CD8-positive, alpha-beta memory T cell (primary cell): ENCODE results near the gene BEND7. TPM values are rescaled to one million over a fixed set of nuclear protein-coding genes. Genes with fewer than 3 reads are reported as not detected.
A peak's percentile ranks its signal among the peaks of the same experiment; 100 is the strongest.
"Not testable (repeated sequence)": the region's sequence is repeated elsewhere in the genome, so short reads cannot be mapped to it uniquely, and the experiment has no call there.

Source experiments
- CTCF ChIA-PET: fragments of 350-600 bp; sonication (Branson Sonifier 250); formaldehyde crosslinking; loops from one replicate; lab custom pipeline; 2021; ENCODE audit warnings: antibody characterized with exemption; lab: Charles Lee
- POLR2A ChIA-PET: fragments of 350-600 bp; sonication (Branson Sonifier 250); formaldehyde crosslinking; loops from one replicate; lab custom pipeline; 2021; ENCODE audit warnings: antibody characterized with exemption; lab: Charles Lee
- DNase-seq, 5 donors: peaks; one replicate each; pipeline versions ENCODE4 v3.0.0 to v3.0.0-alpha.2; 2020 to 2022; ENCODE audit warnings: mixed read lengths in 1 of 5
- H3K27ac ChIP-seq: one replicate; pipeline ENCODE4 v1.7.0; 2013; ENCODE audit warnings: low read depth, mild to moderate bottlenecking, low read length, moderate library complexity
- H3K27me3 ChIP-seq: 2 replicates; pipeline ENCODE4 v1.7.0; 2013; ENCODE audit warnings: low read length, mild to moderate bottlenecking; ENCODE audit not compliant: insufficient read depth, poor library complexity, severe bottlenecking
- H3K36me3 ChIP-seq: 2 replicates; pipeline ENCODE4 v1.7.0; 2013; ENCODE audit warnings: mild to moderate bottlenecking, low read length, moderate library complexity; ENCODE audit not compliant: insufficient read depth
- H3K4me1 ChIP-seq: 2 replicates; pipeline ENCODE4 v1.7.0; 2013; ENCODE audit warnings: mild to moderate bottlenecking, low read length, moderate library complexity; ENCODE audit not compliant: insufficient read depth
- H3K4me3 ChIP-seq: 2 replicates; pipeline ENCODE4 v1.7.0; 2013; ENCODE audit warnings: mild to moderate bottlenecking, low read length
- H3K9me3 ChIP-seq: 2 replicates; pipeline ENCODE4 v1.7.0; 2013; ENCODE audit warnings: mild to moderate bottlenecking, low read length
- H3K27ac Mint-ChIP-seq, 8 donors: one replicate each; pipeline ENCODE4 v1.8.0; 2020 to 2021; ENCODE audit warnings: mixed read lengths in 8 of 8, mild to moderate bottlenecking in 6 of 8, inconsistent platforms in 3 of 8, moderate library complexity in 3 of 8
- H3K27me3 Mint-ChIP-seq, 2 donors: one replicate each; pipeline ENCODE4 v1.8.0; 2020 to 2021; ENCODE audit warnings: mixed read lengths in 2 of 2, mild to moderate bottlenecking in 1 of 2, moderate library complexity in 1 of 2
- H3K36me3 Mint-ChIP-seq, 3 donors: one replicate each; pipeline ENCODE4 v1.8.0; 2020 to 2021; ENCODE audit warnings: mixed read lengths in 3 of 3, inconsistent platforms in 1 of 3, mild to moderate bottlenecking in 1 of 3
- H3K4me1 Mint-ChIP-seq, 3 donors: one replicate each; pipeline ENCODE4 v1.8.0; 2020 to 2021; ENCODE audit warnings: mixed read lengths in 3 of 3, inconsistent platforms in 1 of 3, mild to moderate bottlenecking in 1 of 3
- H3K4me3 Mint-ChIP-seq, 7 donors: one replicate each; pipeline ENCODE4 v1.8.0; 2020 to 2021; ENCODE audit warnings: mixed read lengths in 7 of 7, mild to moderate bottlenecking in 6 of 7, moderate library complexity in 4 of 7, inconsistent platforms in 2 of 7
- H3K9me3 Mint-ChIP-seq, 5 donors: one replicate each; pipeline ENCODE4 v1.8.0; 2020 to 2022; ENCODE audit warnings: mixed read lengths in 5 of 5, mild to moderate bottlenecking in 3 of 5, moderate library complexity in 2 of 5, inconsistent platforms in 1 of 5
- polyA plus RNA-seq: library from polyadenylated mRNA; unstranded; fragments of 300-500 nt; fragmentation: Illumina TruSeq; gene quantifications from one replicate; pipeline ENCODE4 v1.2.3, GENCODE V29; 2021
- total RNA-seq, 2 experiments: library from RNA; stranded (reverse); gene quantifications; one replicate each; pipeline ENCODE4 v1.2.3, GENCODE V29; 2021

BEND7 gene
- total and polyA plus RNA-seq, 3 experiments from 2014 or later: not detected

GRCh38 chr10:13403426-13403825 lies 125.4 kb downstream of the BEND7 start:
- DNase-seq, H3K4me1 ChIP-seq, H3K4me1 Mint-ChIP-seq, H3K4me3 ChIP-seq, CTCF ChIA-PET, H3K27ac Mint-ChIP-seq, H3K27me3 ChIP-seq, H3K36me3 Mint-ChIP-seq, POLR2A ChIA-PET, H3K9me3 ChIP-seq, H3K9me3 Mint-ChIP-seq, H3K36me3 ChIP-seq, H3K4me3 Mint-ChIP-seq: not testable (repeated sequence)
- H3K27me3 Mint-ChIP-seq: peaks cover 14 to 38% of the 10 kb centered on the region in 2 donors
- H3K27ac ChIP-seq: peak overlapping the region; percentile 57

GRCh38 chr10:13402021-13402420 lies 126.8 kb downstream of the BEND7 start:
- POLR2A ChIA-PET: no interaction called here
- no peaks in the 10 kb centered on the region for H3K4me1 ChIP-seq
- no peak overlapping the region for H3K4me3 ChIP-seq
- H3K36me3 Mint-ChIP-seq: no peaks in the 10 kb centered on the region
- no peak overlapping the region for H3K4me3 Mint-ChIP-seq
- H3K27ac Mint-ChIP-seq: no peak overlapping the region
- no peaks in the 10 kb centered on the region for H3K9me3 Mint-ChIP-seq
- DNase-seq: no peak
- H3K27ac ChIP-seq: no peak overlapping the region
- no peaks in the 10 kb centered on the region for H3K36me3 ChIP-seq
- CTCF ChIA-PET: no interaction called here
- H3K27me3 ChIP-seq: no peaks in the 10 kb centered on the region
- no peaks in the 10 kb centered on the region for H3K9me3 ChIP-seq
- peaks cover 14 to 39% of the 10 kb centered on the region in 2 donors for H3K27me3 Mint-ChIP-seq
- no peaks in the 10 kb centered on the region for H3K4me1 Mint-ChIP-seq

GRCh38 chr10:13401142-13401541 lies 127.7 kb downstream of the BEND7 start:
- Histone ChIP-seq H3K4me1 (no peaks in the 10 kb centered on the region), H3K27ac (no peak overlapping the region), H3K27me3 (no peaks in the 10 kb centered on the region), H3K4me3 (no peak overlapping the region), H3K9me3 (no peaks in the 10 kb centered on the region), H3K36me3 (no peaks in the 10 kb centered on the region)
- Mint-ChIP-seq H3K9me3 (no peaks in the 10 kb centered on the region), H3K4me3 (no peak overlapping the region), H3K36me3 (no peaks in the 10 kb centered on the region), H3K27ac (no peak overlapping the region), H3K27me3 (peaks cover 11 to 39% of the 10 kb centered on the region in 2 donors), H3K4me1 (no peaks in the 10 kb centered on the region)
- ChIA-PET POLR2A (no interaction called here), CTCF (no interaction called here)
- DNase-seq: no peak

- Mint-ChIP-seq H3K27me3 (peaks cover 10 to 42% of the 10 kb centered on the region in 2 donors), H3K4me3 (no peak overlapping the region), H3K36me3 (no peaks in the 10 kb centered on the region), H3K9me3 (no peaks in the 10 kb centered on the region), H3K27ac (no peak overlapping the region), H3K4me1 (no peaks in the 10 kb centered on the region)
- CTCF ChIA-PET: no interaction called here
- Histone ChIP-seq H3K36me3 (no peaks in the 10 kb centered on the region), H3K9me3 (no peaks in the 10 kb centered on the region), H3K4me1 (no peaks in the 10 kb centered on the region), H3K27me3 (no peaks in the 10 kb centered on the region), H3K27ac (no peak overlapping the region), H3K4me3 (no peak overlapping the region)
- no peak for DNase-seq
- POLR2A ChIA-PET: no interaction called here
Measured at GRCh38 chr10:13400196-13400965, 128.4 kb downstream of the BEND7 start.

GRCh38 chr10:13399752-13400151 lies 129.1 kb downstream of the BEND7 start:
- no peaks in the 10 kb centered on the region for H3K4me1 Mint-ChIP-seq
- H3K27ac Mint-ChIP-seq: no peak overlapping the region
- H3K4me3 ChIP-seq: no peak overlapping the region
- CTCF ChIA-PET: no interaction called here
- no peaks in the 10 kb centered on the region for H3K27me3 ChIP-seq
- no peaks in the 10 kb centered on the region for H3K36me3 ChIP-seq
- H3K4me1 ChIP-seq: no peaks in the 10 kb centered on the region
- no peak overlapping the region for H3K27ac ChIP-seq
- peaks cover 10 to 43% of the 10 kb centered on the region in 2 donors for H3K27me3 Mint-ChIP-seq
- no peaks in the 10 kb centered on the region for H3K9me3 Mint-ChIP-seq
- POLR2A ChIA-PET: no interaction called here
- DNase-seq: no peak
- H3K9me3 ChIP-seq: no peaks in the 10 kb centered on the region
- no peaks in the 10 kb centered on the region for H3K36me3 Mint-ChIP-seq
- no peak overlapping the region for H3K4me3 Mint-ChIP-seq

- POLR2A ChIA-PET: no interaction called here
- no peaks in the 10 kb centered on the region for H3K4me1 Mint-ChIP-seq
- H3K27me3 Mint-ChIP-seq: peaks cover 10 to 42% of the 10 kb centered on the region in 2 donors
- no peak for DNase-seq
- Histone ChIP-seq H3K4me3 (no peak overlapping the region), H3K27ac (no peak overlapping the region), H3K36me3 (no peaks in the 10 kb centered on the region), H3K9me3 (no peaks in the 10 kb centered on the region), H3K4me1 (no peaks in the 10 kb centered on the region), H3K27me3 (no peaks in the 10 kb centered on the region)
- H3K27ac Mint-ChIP-seq: no peak overlapping the region
- no peaks in the 10 kb centered on the region for H3K36me3 Mint-ChIP-seq
- H3K9me3 Mint-ChIP-seq: no peaks in the 10 kb centered on the region
- no peak overlapping the region for H3K4me3 Mint-ChIP-seq
- CTCF ChIA-PET: no interaction called here
Measured at GRCh38 chr10:13399236-13399635, 129.6 kb downstream of the BEND7 start.

- Histone ChIP-seq H3K4me1 (no peaks in the 10 kb centered on the region), H3K27ac (no peak overlapping the region), H3K27me3 (no peaks in the 10 kb centered on the region), H3K9me3 (no peaks in the 10 kb centered on the region), H3K4me3 (no peak overlapping the region), H3K36me3 (no peaks in the 10 kb centered on the region)
- ChIA-PET CTCF (no interaction called here), POLR2A (no interaction called here)
- no peak overlapping the region for H3K27ac Mint-ChIP-seq
- no peaks in the 10 kb centered on the region for H3K36me3 Mint-ChIP-seq
- no peaks in the 10 kb centered on the region for H3K4me1 Mint-ChIP-seq
- H3K4me3 Mint-ChIP-seq: no peak overlapping the region
- no peak for DNase-seq
- H3K27me3 Mint-ChIP-seq: peaks cover 15 to 38% of the 10 kb centered on the region in 2 donors
- no peaks in the 10 kb centered on the region for H3K9me3 Mint-ChIP-seq
Measured at GRCh38 chr10:13397052-13397451, 131.8 kb downstream of the BEND7 start.

GRCh38 chr10:13396369-13396768 lies 132.4 kb downstream of the BEND7 start:
- H3K4me3 ChIP-seq: no peak overlapping the region
- Mint-ChIP-seq H3K4me3 (no peak overlapping the region), H3K27ac (no peak overlapping the region), H3K4me1 (no peaks in the 10 kb centered on the region), H3K36me3 (no peaks in the 10 kb centered on the region), H3K27me3 (peaks cover 21 to 39% of the 10 kb centered on the region in 2 donors), H3K9me3 (no peaks in the 10 kb centered on the region)
- H3K36me3 ChIP-seq: no peaks in the 10 kb centered on the region
- H3K4me1 ChIP-seq: no peaks in the 10 kb centered on the region
- ChIA-PET POLR2A (no interaction called here), CTCF (no interaction called here)
- H3K27ac ChIP-seq: no peak overlapping the region
- no peak for DNase-seq
- H3K9me3 ChIP-seq: no peaks in the 10 kb centered on the region
- H3K27me3 ChIP-seq: no peaks in the 10 kb centered on the region
